ENCODE results near the gene ARHGAP10.

ARHGAP10 gene

GRCh38 chr4:148027201-148027600 lies 295.3 kb downstream of the ARHGAP10 start:
- no peak for TF ChIP-seq REST (IDR thresholded peaks at IDR 0.05; ENCODE audit: low read depth)
- TF ChIP-seq TEAD4 (IDR thresholded peaks at IDR 0.05), result no peak
- no peak for TF ChIP-seq MAX (IDR thresholded peaks at IDR 0.05)
- TF ChIP-seq, protein P1, sequence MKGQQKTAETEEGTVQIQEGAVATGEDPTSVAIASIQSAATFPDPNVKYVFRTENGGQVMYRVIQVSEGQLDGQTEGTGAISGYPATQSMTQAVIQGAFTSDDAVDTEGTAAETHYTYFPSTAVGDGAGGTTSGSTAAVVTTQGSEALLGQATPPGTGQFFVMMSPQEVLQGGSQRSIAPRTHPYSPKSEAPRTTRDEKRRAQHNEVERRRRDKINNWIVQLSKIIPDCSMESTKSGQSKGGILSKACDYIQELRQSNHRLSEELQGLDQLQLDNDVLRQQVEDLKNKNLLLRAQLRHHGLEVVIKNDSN (IDR thresholded peaks at IDR 0.05), result no peak
- TF ChIP-seq NFIC (IDR thresholded peaks at IDR 0.05), result no peak
- TF ChIP-seq TCF12 (IDR thresholded peaks at IDR 0.05; ENCODE audit: low read depth), result no peak
- no peak for TF ChIP-seq ZBTB7A (IDR thresholded peaks at IDR 0.05; ENCODE audit: low read depth)
- TF ChIP-seq CREB1 (IDR thresholded peaks at IDR 0.05; ENCODE audit: low read depth), result no peak
- TF ChIP-seq RAD21 (IDR thresholded peaks at IDR 0.05; ENCODE audit: low read depth), result no peak
- no peak for TF ChIP-seq YY1 (IDR thresholded peaks at IDR 0.05; ENCODE audit: low read depth)
- no peak for TF ChIP-seq EP300 (IDR thresholded peaks at IDR 0.05; ENCODE audit: borderline replicate concordance)
- TF ChIP-seq FOXM1 (IDR thresholded peaks at IDR 0.05; ENCODE audit: borderline replicate concordance, low read depth), result no peak
- TF ChIP-seq CEBPB (IDR thresholded peaks at IDR 0.05), result no peak

DNA sequence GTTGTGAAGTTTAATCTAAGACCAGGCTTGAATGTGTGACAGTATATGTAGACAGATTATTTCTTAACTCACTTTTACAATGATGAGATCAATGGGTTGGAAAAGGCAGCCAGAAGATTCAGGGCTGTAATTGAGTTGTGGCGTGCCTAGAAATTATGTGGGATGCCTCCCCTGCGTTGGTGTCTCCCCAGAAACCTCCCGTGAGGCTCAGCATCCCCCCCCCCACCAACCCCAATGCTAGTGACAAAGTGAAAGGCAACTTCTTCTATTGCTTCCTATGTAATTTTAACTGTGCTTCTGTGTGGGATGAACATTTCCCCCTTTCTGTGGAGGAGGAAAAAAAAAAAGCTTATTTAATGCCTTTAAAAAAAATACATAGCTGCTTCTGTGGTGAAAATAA lies 297.9 kb downstream of the ARHGAP10 start:
- TF ChIP-seq FOXM1 (IDR thresholded peaks at IDR 0.05; ENCODE audit: borderline replicate concordance, low read depth) (no peak), EP300 (IDR thresholded peaks at IDR 0.05; ENCODE audit: borderline replicate concordance) (no peak), REST (IDR thresholded peaks at IDR 0.05; ENCODE audit: low read depth) (no peak), TEAD4 (IDR thresholded peaks at IDR 0.05) (no peak), EGR1 (IDR thresholded peaks at IDR 0.05) (no peak), YY1 (IDR thresholded peaks at IDR 0.05; ENCODE audit: low read depth) (no peak), ZBTB7A (IDR thresholded peaks at IDR 0.05; ENCODE audit: low read depth) (no peak), CREB1 (IDR thresholded peaks at IDR 0.05; ENCODE audit: low read depth) (no peak)
- TF ChIP-seq, protein P1 (IDR thresholded peaks at IDR 0.05), result no peak

DNA sequence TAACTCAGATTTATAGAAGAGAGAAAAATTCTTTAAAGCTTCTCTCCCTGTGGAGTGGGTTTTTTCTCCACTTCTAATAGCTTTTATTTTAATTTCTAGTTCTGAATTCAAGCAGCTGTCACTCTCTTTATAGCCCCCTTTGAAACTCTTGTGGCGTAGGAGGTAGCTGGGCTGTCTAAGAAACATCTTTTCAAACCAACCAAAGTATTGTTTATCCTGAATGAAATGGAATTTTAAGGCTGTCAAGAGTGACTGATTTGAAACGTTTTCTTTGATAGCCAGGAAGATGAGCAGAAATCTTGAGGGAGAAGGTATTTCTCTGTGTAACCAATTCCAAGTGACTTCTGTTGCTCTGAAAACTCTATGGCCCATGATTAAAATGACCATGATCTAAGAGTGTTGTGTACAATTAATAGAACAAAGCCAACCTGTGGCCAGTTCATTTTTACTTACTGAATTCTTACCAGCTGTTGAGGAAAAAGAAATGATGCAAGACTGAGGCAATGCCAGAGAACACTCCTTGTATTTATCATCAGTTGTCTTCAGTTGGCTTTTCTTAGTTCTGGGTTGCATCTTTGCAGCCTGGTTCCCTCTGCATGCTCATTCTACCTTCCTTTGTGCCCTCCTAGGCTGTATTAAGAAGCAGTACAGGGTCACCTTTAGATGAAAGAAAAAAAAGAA lies 298.4 kb downstream of the ARHGAP10 start:
- no peak for TF ChIP-seq RAD21 (IDR thresholded peaks at IDR 0.05; ENCODE audit: low read depth)
- no peak for TF ChIP-seq TEAD4 (IDR thresholded peaks at IDR 0.05)
- TF ChIP-seq EP300 (IDR thresholded peaks at IDR 0.05; ENCODE audit: borderline replicate concordance), result no peak
- TF ChIP-seq ZBTB7A (IDR thresholded peaks at IDR 0.05; ENCODE audit: low read depth), result no peak
- TF ChIP-seq YY1 (IDR thresholded peaks at IDR 0.05; ENCODE audit: low read depth), result no peak
- TF ChIP-seq CREB1 (IDR thresholded peaks at IDR 0.05; ENCODE audit: low read depth), result no peak
- TF ChIP-seq REST (IDR thresholded peaks at IDR 0.05; ENCODE audit: low read depth), result no peak
- no peak for TF ChIP-seq TCF12 (IDR thresholded peaks at IDR 0.05; ENCODE audit: low read depth)
- TF ChIP-seq FOXM1 (IDR thresholded peaks at IDR 0.05; ENCODE audit: borderline replicate concordance, low read depth), result no peak
- TF ChIP-seq EGR1 (IDR thresholded peaks at IDR 0.05), result no peak
- TF ChIP-seq TAF1 (IDR thresholded peaks at IDR 0.05; ENCODE audit: low read depth), result no peak
- TF ChIP-seq, protein P1 (IDR thresholded peaks at IDR 0.05), result no peak
- no peak for TF ChIP-seq MAX (IDR thresholded peaks at IDR 0.05)
- TF ChIP-seq NFIC (IDR thresholded peaks at IDR 0.05), result no peak
- no peak for TF ChIP-seq CEBPB (IDR thresholded peaks at IDR 0.05)

GRCh38 chr4:148034813-148035212 lies 302.9 kb downstream of the ARHGAP10 start:
- TF ChIP-seq EGR1 (IDR thresholded peaks at IDR 0.05) (no peak), TEAD4 (IDR thresholded peaks at IDR 0.05) (no peak), MAX (IDR thresholded peaks at IDR 0.05) (no peak), RAD21 (IDR thresholded peaks at IDR 0.05; ENCODE audit: low read depth) (no peak), YY1 (IDR thresholded peaks at IDR 0.05; ENCODE audit: low read depth) (no peak), NFIC (IDR thresholded peaks at IDR 0.05) (no peak), TAF1 (IDR thresholded peaks at IDR 0.05; ENCODE audit: low read depth) (no peak), EP300 (IDR thresholded peaks at IDR 0.05; ENCODE audit: borderline replicate concordance) (no peak), CREB1 (IDR thresholded peaks at IDR 0.05; ENCODE audit: low read depth) (no peak), CEBPB (IDR thresholded peaks at IDR 0.05) (no peak), ZBTB7A (IDR thresholded peaks at IDR 0.05; ENCODE audit: low read depth) (no peak), REST (IDR thresholded peaks at IDR 0.05; ENCODE audit: low read depth) (no peak), FOXM1 (IDR thresholded peaks at IDR 0.05; ENCODE audit: borderline replicate concordance, low read depth) (no peak), TCF12 (IDR thresholded peaks at IDR 0.05; ENCODE audit: low read depth) (no peak)
- TF ChIP-seq, protein P1 (IDR thresholded peaks at IDR 0.05), result no peak
